Ectodermal cell (in vitro differentiated cells): ENCODE measurements around the gene PAX2.

ENCODE experiments used
- H3K27ac ChIP-seq: 2 replicates; pipeline ENCODE4 v1.7.0; 2013; ENCODE audit warnings: mild to moderate bottlenecking, low read depth, low read length; ENCODE audit not compliant: insufficient read depth, poor library complexity, severe bottlenecking
- H3K27me3 ChIP-seq: 2 replicates; pipeline ENCODE4 v1.7.0; 2013; ENCODE audit warnings: mild to moderate bottlenecking, low read length; ENCODE audit not compliant: insufficient read depth, control insufficient read depth, poor library complexity, severe bottlenecking
- H3K36me3 ChIP-seq: one replicate; pipeline ENCODE4 v1.7.0; 2013; ENCODE audit warnings: low read length; ENCODE audit not compliant: control insufficient read depth, insufficient read depth
- H3K4me1 ChIP-seq: one replicate; pipeline ENCODE4 v1.7.0; 2013; ENCODE audit warnings: low read length; ENCODE audit not compliant: control insufficient read depth, insufficient read depth
- H3K4me3 ChIP-seq: 2 replicates; pipeline ENCODE4 v1.7.0; 2013; ENCODE audit warnings: low read depth, low read length, control low read depth; ENCODE audit not compliant: insufficient read depth
- H3K9me3 ChIP-seq: 2 replicates; pipeline ENCODE4 v1.7.0; 2013; ENCODE audit warnings: mild to moderate bottlenecking, low read length, moderate library complexity; ENCODE audit not compliant: control insufficient read depth
- WGBS, 2 experiments: methylation state at CpG; one replicate each; pipeline ENCODE4 v1.1.7; 2013; ENCODE audit warnings: missing lambda C conversion rate in 2 of 2; 5-methylcytosine and 5-hydroxymethylcytosine counted together

PAX2 gene

DNA sequence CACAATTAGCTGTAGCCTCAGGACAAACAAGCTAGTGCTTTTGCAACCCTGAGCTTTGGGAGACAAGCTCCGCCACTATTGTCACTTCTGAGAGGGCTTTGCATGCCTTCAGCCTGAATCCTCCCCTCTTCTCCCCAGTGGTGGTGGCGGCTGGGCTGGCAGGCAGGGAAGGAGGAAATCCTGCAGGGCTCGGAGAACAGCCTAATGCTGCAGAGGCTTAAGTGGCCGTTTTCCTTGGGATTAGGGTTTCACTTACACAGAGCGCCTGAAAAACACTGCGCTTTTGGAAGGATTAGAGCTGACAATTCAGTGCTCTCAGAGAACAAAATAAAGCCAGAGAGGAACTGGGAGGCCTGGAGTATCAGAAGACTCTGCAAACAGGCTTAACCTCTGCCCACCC lies 71.3 kb downstream of the PAX2 start:
- H3K27me3 ChIP-seq, result peaks cover 100% of the 10 kb centered on the region
- WGBS, 2 experiments, result 19 to 26% methylated on average over 6 of the region's 6 CpGs
- no peaks in the 10 kb centered on the region for H3K36me3 ChIP-seq

DNA sequence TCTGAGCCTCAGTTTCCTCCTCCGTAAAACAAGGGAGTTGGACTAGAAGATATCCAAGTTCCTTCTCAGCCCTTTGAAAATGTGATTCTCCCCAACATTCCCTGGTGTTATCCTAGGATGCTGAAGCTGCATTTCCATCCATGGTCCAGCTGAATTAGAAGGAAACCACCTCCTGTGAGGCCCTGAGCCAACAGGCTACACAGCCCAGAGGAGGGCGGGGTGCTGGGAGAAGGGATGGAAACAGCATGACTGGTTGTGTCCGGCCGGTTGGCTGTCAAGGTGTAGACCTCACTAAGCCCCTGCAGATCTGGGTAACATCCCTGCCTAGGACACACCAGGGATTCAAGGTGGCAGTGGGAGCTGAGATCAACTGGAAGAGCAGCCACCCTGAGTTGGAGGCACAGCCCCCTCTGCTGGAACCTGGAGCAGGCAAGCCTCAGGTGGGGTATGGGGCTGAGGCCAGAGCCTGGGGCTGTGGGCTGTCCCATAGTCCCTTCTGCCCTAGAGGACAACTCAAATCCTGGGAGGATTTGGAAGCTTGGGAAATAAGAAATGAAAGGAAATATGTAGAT lies 72.0 kb downstream of the PAX2 start:
- WGBS, 2 experiments, result 79 to 83% methylated on average over 4 of the region's 4 CpGs
- H3K36me3 ChIP-seq, result no peaks in the 10 kb centered on the region
- H3K4me1 ChIP-seq, result peaks cover 9% of the 10 kb centered on the region
- no peak overlapping the region for H3K27ac ChIP-seq
- no peak overlapping the region for H3K4me3 ChIP-seq
- H3K27me3 ChIP-seq, result peaks cover 100% of the 10 kb centered on the region
- no peaks in the 10 kb centered on the region for H3K9me3 ChIP-seq

More for the DNA sequence above, 71.3 kb downstream of the PAX2 start:
- no peaks in the 10 kb centered on the region for H3K9me3 ChIP-seq
- H3K4me3 ChIP-seq, result no peak overlapping the region
- peaks cover 9% of the 10 kb centered on the region for H3K4me1 ChIP-seq
- H3K27ac ChIP-seq, result no peak overlapping the region

DNA sequence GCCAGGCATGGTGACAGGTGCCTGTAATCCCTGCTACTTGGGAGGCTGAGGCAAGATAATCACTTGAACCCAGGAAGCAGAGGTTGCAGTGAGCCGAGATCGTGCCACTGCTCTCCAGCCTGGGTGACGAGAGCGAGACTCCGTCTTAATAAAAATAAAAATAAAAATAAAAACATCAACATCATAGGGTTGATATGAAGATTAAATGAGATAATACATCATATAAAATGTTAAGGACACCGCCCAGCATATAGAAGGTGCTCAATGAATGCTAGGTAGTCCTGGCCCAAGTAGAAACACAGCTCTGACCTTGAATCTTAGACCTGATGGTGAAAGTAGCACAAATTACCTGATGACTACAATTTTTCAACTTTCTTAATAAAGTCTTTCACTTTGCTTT lies 74.0 kb downstream of the PAX2 start:
- H3K9me3 ChIP-seq, result no peaks in the 10 kb centered on the region
- WGBS, 2 experiments, result 90% methylated on average over 3 of the region's 6 CpGs
- peaks cover 100% of the 10 kb centered on the region for H3K27me3 ChIP-seq
- peaks cover 9% of the 10 kb centered on the region for H3K4me1 ChIP-seq
- H3K36me3 ChIP-seq, result no peaks in the 10 kb centered on the region
- no peak overlapping the region for H3K27ac ChIP-seq
- no peak overlapping the region for H3K4me3 ChIP-seq

DNA sequence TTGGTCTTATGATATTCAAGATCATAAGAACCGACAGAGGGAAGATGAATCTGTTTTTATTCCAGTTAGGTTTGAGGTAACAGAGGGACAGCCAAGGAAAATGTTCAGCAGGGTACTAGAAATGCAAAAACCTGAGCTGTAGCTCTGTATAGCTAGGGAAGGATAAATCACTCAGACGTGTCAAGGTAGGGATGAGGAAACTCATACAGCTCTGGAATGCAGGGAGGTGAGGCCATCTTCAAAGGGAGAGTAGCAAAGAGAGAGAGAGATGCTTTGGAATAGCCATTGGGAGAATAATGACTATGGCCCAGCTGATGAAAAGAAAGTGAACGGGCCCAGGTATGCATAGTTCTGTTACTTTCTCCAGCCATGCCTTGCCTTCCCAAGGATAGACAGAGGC lies 77.8 kb downstream of the PAX2 start:
- H3K27ac ChIP-seq, result no peak overlapping the region
- 52 to 54% methylated on average over 3 of the region's 3 CpGs for WGBS, 2 experiments
- H3K4me3 ChIP-seq, result no peak overlapping the region
- peaks cover 14% of the 10 kb centered on the region for H3K4me1 ChIP-seq
- H3K36me3 ChIP-seq, result no peaks in the 10 kb centered on the region
- H3K9me3 ChIP-seq, result no peaks in the 10 kb centered on the region
- H3K27me3 ChIP-seq, result peaks cover 100% of the 10 kb centered on the region

DNA sequence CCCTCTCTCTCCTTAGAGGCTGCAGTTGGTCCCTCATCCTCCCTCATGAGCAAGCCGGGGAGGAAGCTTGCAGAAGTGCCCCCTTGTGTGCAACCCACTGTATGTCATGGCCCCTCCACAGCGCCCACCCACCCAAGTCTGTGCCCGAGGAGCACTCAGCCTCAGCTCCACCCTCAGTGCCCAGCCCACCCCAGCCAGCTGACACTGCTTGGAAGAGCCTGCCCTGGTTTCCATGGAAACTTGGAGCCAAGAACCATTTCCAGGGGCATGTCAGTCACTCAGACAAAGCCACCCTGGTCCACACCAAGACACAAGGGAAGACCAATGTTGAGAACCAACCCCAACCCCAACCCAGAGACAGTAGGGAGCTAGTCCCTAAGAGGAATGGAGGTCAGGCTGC lies 79.5 kb downstream of the PAX2 start:
- Histone ChIP-seq H3K27ac (no peak overlapping the region), H3K9me3 (no peaks in the 10 kb centered on the region), H3K4me1 (peaks cover 28% of the 10 kb centered on the region), H3K36me3 (no peaks in the 10 kb centered on the region), H3K27me3 (peaks cover 100% of the 10 kb centered on the region), H3K4me3 (no peak overlapping the region)
- 33 to 38% methylated on average over 3 of the region's 3 CpGs for WGBS, 2 experiments

DNA sequence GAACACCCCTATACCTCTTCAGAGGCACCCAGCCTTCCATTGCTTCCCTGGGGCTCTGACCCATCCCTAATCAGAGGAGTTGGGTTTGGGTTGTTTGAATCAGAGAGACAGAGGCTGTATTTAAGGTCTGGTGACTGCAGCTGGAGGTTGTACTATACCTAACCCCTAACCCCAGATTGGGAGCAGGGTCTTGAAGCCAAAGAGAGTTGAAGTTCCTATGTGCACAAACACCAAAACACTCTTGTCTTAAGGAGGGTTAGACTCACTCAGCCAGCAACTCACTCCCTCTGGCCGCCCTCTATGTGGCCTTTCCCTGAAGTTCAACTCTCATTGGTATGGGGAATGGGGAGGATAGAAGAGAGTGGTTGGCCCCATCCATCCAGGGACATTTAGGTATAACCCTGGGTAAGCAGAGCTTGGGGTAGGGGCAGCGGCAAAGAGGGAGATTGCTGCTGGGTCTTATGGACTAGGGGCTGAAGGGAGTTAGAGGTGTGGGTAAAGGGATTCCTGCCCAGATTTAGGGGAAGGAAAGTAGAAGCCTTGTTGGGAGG lies 80.0 kb downstream of the PAX2 start:
- 7 to 20% methylated on average over 2 of the region's 2 CpGs for WGBS, 2 experiments

DNA sequence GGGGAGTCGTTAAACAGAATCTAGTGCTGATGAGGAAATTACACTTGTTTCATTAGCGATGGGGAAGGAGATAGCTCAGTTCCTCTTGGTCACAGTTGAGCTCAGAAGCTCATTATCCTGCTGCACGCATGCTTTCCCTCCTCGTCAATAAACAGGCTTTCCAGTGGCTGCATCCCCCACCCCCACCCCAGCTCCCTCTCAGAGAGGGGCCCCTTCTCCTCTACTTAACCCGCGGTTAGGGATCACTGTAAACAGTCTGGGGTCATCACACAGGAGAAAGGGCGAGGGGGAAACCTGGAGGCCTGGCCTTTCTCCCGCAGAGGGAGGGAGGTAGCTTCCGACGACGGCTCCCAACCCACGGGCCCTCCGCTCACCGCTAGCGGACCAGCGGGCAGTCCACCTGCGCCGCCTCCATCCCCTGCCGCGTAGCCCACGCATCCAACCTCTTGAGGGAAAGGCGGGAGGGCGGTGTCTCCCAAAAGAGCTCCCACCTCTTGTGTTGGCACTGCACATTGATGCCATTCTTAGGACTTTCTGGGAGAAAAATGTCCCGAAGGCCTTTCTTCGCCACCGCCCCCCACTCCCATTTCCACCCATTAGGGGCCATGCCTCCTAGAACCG lies 80.8 kb downstream of the PAX2 start:
- H3K4me1 ChIP-seq, result peaks cover 32% of the 10 kb centered on the region
- no peaks in the 10 kb centered on the region for H3K9me3 ChIP-seq
- WGBS, 2 experiments, result 4 to 5% methylated on average over 27 of the region's 27 CpGs
- H3K27ac ChIP-seq, result no peak overlapping the region
- H3K36me3 ChIP-seq, result no peaks in the 10 kb centered on the region
- H3K27me3 ChIP-seq, result peaks cover 100% of the 10 kb centered on the region
- peak overlapping the region; percentile 18 for H3K4me3 ChIP-seq

More for the DNA sequence above, 80.0 kb downstream of the PAX2 start:
- Histone ChIP-seq H3K27me3 (peaks cover 100% of the 10 kb centered on the region), H3K4me3 (no peak overlapping the region), H3K9me3 (no peaks in the 10 kb centered on the region), H3K27ac (no peak overlapping the region), H3K4me1 (peaks cover 32% of the 10 kb centered on the region), H3K36me3 (no peaks in the 10 kb centered on the region)

DNA sequence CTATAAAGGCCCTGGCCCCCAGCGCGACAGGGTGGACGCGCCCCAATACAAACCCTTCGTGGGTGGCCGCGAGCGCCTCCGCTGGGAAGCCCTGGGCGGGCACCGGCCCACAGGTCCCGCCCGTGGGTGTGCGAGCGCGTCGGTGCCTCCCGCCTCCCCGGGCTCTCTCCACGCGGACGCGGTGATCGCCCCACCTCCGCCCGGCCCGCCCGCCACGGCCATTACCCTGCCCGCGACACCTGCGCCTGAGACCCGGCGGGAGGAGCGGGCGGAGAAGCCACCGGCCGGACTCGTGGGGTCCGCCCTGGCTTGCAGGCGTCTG lies 81.2 kb downstream of the PAX2 start:
- Histone ChIP-seq H3K27me3 (peaks cover 100% of the 10 kb centered on the region), H3K27ac (no peak overlapping the region), H3K4me3 (peak overlapping the region; percentile 18), H3K36me3 (no peaks in the 10 kb centered on the region), H3K9me3 (no peaks in the 10 kb centered on the region), H3K4me1 (peaks cover 32% of the 10 kb centered on the region)
- 4 to 5% methylated on average over 41 of the region's 41 CpGs for WGBS, 2 experiments

DNA sequence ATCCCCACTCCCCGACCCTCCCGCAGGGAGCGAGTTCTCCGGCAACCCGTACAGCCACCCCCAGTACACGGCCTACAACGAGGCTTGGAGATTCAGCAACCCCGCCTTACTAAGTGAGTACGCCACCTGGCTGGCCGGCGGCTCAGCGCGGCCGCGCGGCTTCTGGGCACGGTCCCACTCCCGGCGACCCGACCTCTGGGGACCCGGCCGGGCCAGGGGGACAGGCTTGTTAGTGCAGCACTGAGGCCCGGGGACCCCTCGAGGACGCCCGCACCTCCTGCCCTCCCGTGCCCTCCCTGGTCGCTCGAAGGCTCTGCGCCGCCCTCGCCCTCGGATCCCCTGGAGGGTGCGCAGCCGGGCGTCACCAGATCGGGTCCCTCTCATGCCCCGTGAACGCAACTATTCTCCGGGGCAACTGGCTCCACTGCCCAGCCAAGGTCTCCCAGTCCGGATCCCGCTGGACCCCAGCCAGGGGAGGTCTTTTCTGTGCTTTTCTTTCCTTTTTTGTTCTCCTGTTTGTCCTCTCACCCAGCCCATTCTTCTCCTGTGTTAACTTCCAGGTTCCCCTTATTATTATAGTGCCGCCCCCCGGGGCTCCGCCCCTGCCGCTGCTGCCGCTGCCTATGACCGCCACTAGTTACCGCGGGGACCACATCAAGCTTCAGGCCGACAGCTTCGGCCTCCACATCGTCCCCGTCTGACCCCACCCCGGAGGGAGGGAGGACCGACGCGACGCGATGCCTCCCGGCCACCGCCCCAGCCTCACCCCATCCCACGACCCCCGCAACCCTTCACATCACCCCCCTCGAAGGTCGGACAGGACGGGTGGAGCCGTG lies 81.8 kb downstream of the PAX2 start:
- WGBS, 2 experiments, result 0 to 1% methylated on average over 65 to 68 of the region's 68 CpGs
- peaks cover 32% of the 10 kb centered on the region for H3K4me1 ChIP-seq
- peaks cover 100% of the 10 kb centered on the region for H3K27me3 ChIP-seq
- no peak overlapping the region for H3K27ac ChIP-seq
- H3K4me3 ChIP-seq, result peak overlapping the region; percentile 18
- no peaks in the 10 kb centered on the region for H3K9me3 ChIP-seq
- no peaks in the 10 kb centered on the region for H3K36me3 ChIP-seq
